ENCODE data around the gene KCNT1.

- TF ChIP-seq GATA2 (IDR thresholded peaks at IDR 0.05; ENCODE audit: low read depth, low read length) (no peak), GATA3 (IDR thresholded peaks at IDR 0.05; ENCODE audit: low read depth, low read length) (no peak)
Observed at GRCh38 chr9:135729480-135729879, 27.5 kb downstream of the KCNT1 start.
